Neutrophil (primary cell): ENCODE measurements around the gene GJC1.
A peak's percentile ranks its signal among the peaks of the same experiment; 100 is the strongest.

Source experiments
- H3K27ac ChIP-seq: fragments of 200-600 bp; sonication (generic); 2 replicates; pipeline ENCODE4 v1.5.1; 2016; ENCODE audit warnings: mild to moderate bottlenecking, moderate library complexity
- H3K27me3 ChIP-seq: fragments of 200-600 bp; sonication (generic); 2 replicates; pipeline ENCODE4 v1.6.0; 2016; ENCODE audit warnings: mild to moderate bottlenecking
- H3K36me3 ChIP-seq: fragments of 200-600 bp; sonication (generic); 2 replicates; pipeline ENCODE4 v1.5.1; 2017
- H3K4me1 ChIP-seq, 2 experiments: fragments of 200-600 bp in 1 of 2; sonication (generic) in 1 of 2; 1 replicate in 1 of 2; 2 replicates in 1 of 2; pipeline versions ENCODE4 v1.5.1 to v1.6.1; 2013 to 2016; ENCODE audit warnings: low read depth in 1 of 2, low read length in 1 of 2, mild to moderate bottlenecking in 1 of 2, moderate library complexity in 1 of 2; ENCODE audit not compliant: control insufficient read depth in 1 of 2, insufficient read depth in 1 of 2
- H3K4me3 ChIP-seq, 2 experiments: fragments of 200-600 bp in 1 of 2; sonication (generic) in 1 of 2; 1 replicate in 1 of 2; 2 replicates in 1 of 2; pipeline ENCODE4 v1.5.1; 2013 to 2016; ENCODE audit warnings: low read depth in 1 of 2, low read length in 1 of 2, mild to moderate bottlenecking in 1 of 2, moderate library complexity in 1 of 2
- H3K9me3 ChIP-seq: fragments of 200-600 bp; sonication (generic); 2 replicates; pipeline ENCODE4 v1.5.1; 2016
- TF ChIP-seq, protein P1 (sequence below): fragments of 200-600 bp; sonication (generic); IDR thresholded peaks from 2 replicates; pipeline ENCODE4 v1.5.1; 2016; ENCODE audit warnings: antibody characterized with exemption

GJC1 gene

DNA sequence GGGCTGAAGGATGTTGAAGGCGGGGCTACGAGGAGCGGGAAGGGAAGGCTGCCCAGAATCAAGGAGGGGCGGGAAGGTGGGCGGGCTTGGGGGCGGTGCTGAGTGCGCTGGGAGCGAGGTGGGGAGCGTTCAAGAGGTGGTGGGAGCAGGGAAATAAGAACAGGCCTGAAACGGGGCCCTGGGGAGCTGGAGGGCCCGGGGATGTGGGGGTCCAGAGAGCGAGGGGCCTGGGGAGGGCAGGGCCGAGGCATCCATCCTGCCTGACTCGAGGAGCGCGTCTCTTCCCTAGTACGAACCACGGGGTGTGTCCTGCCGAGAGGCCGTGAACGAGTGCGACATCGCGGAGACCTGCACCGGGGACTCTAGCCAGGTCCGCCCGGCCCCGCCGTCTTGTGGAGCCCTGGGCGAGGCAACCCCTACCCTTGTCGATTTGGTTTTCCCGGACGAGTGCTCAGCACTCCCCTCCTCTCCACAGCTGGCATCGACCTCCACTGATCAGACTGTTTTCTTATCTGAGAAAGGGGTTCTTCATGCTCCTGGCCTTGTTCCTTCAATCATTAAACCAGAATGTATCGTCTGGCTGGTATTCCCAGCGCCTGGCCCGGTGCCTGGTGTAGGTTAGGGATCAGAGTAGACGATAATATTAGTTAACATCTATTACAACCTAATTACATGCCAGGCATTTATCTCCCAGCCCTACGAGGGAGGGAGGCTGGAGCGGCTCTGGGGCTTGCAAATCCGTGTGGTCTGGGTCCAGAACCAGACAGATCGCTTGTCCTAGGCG, 54.1 kb downstream of the GJC1 start:
- Histone ChIP-seq H3K9me3 (no peaks in the 10 kb centered on the region), H3K4me3 (peak overlapping the region; percentile 64 to 71), H3K36me3 (no peaks in the 10 kb centered on the region), H3K27ac (peak overlapping the region; percentile 25), H3K27me3 (peaks cover 73% of the 10 kb centered on the region), H3K4me1 (peaks cover 23 to 38% of the 10 kb centered on the region in 2 experiments)
- TF ChIP-seq, protein P1, sequence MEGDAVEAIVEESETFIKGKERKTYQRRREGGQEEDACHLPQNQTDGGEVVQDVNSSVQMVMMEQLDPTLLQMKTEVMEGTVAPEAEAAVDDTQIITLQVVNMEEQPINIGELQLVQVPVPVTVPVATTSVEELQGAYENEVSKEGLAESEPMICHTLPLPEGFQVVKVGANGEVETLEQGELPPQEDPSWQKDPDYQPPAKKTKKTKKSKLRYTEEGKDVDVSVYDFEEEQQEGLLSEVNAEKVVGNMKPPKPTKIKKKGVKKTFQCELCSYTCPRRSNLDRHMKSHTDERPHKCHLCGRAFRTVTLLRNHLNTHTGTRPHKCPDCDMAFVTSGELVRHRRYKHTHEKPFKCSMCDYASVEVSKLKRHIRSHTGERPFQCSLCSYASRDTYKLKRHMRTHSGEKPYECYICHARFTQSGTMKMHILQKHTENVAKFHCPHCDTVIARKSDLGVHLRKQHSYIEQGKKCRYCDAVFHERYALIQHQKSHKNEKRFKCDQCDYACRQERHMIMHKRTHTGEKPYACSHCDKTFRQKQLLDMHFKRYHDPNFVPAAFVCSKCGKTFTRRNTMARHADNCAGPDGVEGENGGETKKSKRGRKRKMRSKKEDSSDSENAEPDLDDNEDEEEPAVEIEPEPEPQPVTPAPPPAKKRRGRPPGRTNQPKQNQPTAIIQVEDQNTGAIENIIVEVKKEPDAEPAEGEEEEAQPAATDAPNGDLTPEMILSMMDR: no peak

DNA sequence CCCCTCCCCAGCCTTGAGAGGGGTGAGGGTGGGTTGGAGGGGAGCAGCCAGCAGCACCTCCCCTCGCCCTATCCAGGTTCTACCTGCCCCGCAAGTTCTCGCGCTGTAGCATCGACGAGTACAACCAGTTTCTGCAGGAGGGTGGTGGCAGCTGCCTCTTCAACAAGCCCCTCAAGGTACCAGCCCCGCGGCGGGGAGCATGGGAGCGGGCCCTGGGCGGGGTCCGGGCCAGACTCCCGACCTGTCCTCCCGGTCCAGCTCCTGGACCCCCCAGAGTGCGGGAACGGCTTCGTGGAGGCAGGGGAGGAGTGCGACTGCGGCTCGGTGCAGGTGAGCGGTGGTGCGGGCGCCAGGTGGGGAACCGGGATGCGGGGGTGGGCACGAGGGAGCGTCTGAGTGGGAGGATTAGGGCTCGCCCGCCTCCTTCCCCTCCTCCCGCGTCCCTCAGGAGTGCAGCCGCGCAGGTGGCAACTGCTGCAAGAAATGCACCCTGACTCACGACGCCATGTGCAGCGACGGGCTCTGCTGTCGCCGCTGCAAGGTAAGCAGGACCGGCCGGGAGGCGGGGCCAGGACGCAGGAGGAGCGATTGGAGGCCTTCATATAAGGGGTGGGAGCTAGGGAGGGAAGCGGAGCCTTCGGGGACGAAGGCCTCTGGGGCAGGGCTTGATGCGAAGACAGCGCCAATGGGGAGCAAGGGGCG, 54.8 kb downstream of the GJC1 start:
- H3K4me3 ChIP-seq: peak overlapping the region; percentile 64 to 71

DNA sequence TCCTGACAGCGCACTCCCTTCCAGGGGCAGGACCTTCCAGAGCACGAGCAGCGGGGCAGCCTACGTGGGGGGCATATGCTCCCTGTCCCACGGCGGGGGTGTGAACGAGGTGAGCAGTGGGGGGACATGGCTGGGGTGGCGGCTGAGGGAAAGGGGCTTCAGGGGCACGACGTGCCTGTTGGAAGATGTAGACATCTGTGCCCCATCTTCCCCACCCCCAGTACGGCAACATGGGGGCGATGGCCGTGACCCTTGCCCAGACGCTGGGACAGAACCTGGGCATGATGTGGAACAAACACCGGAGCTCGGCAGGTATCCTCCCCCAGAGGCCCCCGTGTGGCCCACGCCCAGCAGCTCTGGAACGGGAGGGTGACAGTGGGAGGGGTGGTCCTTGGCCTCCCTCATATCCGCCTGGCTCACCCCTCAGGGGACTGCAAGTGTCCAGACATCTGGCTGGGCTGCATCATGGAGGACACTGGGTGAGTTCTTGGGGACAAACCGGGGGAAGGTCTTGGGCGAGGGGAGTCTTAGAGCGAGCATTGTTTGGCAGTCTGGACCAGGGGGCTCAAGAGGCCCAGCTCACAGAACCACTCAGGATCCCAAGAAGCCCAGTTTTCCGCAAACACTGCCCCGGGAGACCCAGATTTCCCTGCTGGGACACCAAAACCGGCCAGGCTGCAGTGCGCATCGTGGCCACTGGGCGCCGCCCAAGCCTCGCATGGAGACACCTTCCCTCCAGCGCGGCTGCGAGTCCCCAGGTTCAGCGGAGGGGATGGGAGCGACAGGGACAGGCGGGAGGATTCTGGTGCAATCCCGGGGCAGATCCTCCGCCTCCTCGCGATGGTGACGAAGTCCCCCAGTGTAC, 55.6 kb downstream of the GJC1 start:
- Histone ChIP-seq H3K36me3 (no peaks in the 10 kb centered on the region), H3K9me3 (no peaks in the 10 kb centered on the region), H3K27ac (peak overlapping the region; percentile 25), H3K4me3 (peak overlapping the region; percentile 64 to 71), H3K27me3 (peaks cover 61% of the 10 kb centered on the region), H3K4me1 (peaks cover 24 to 41% of the 10 kb centered on the region in 2 experiments)
- TF ChIP-seq, protein P1: peak; percentile 99

More for the DNA sequence above, 54.8 kb downstream of the GJC1 start:
- Histone ChIP-seq H3K27me3 (peaks cover 68% of the 10 kb centered on the region), H3K4me1 (peaks cover 24 to 43% of the 10 kb centered on the region in 2 experiments), H3K36me3 (no peaks in the 10 kb centered on the region), H3K9me3 (no peaks in the 10 kb centered on the region), H3K27ac (peak overlapping the region; percentile 25)
- TF ChIP-seq, protein P1: peak; percentile 51

DNA sequence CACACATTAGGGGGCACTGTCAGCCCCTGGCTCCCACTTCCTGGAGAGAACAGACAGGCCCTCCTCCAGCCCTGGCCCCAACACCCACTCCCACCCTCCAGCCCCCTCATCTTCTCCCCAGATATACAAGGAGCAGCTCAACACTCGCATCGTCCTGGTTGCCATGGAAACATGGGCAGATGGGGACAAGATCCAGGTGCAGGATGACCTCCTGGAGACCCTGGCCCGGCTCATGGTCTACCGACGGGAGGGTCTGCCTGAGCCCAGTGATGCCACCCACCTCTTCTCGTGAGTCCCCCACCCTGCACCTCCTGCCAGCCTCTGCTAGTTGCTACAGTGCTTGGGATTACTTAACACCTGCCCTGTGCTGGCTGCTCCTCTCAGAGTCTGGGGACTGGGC, 56.9 kb downstream of the GJC1 start:
- TF ChIP-seq, protein P1: no peak
- Histone ChIP-seq H3K27me3 (peaks cover 50% of the 10 kb centered on the region), H3K27ac (no peak overlapping the region)

DNA sequence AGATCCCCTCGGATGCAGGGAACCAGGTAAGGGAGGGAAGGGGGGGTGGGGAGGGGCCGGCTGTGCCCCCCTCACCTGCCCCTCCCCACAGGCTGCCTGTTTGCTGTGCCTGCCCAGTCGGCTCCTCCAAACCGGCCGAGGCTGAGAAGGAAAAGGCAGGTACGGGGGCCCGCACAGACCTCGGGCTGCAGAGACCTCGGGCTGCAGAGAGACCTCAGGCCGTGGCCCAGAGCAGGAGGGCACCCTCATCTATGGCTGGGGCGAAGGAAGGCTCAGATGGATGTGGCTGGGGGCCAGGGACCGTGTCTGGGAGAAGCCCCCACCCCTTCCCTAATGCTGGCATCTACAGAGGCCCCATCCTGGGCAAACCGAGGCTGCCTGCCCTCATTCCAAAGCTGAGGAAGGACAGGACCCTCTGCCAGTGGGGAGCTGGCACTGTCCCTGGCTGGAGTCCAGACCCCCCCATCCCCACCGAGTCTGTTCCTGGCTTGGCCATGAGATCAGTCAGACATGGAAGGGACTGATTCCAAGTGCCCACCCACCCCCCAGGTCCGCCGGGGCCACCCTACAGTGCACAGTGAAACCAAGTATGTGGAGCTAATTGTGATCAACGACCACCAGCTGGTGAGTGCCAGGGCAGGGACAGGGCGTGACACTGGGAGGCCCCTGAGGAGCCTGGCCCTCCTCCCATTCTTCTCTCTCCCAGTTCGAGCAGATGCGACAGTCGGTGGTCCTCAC, 57.6 kb downstream of the GJC1 start:
- no peak overlapping the region for H3K27ac ChIP-seq
- TF ChIP-seq, protein P1: no peak
- H3K4me1 ChIP-seq: peaks cover 40 to 48% of the 10 kb centered on the region in 2 experiments
- peaks cover 44% of the 10 kb centered on the region for H3K27me3 ChIP-seq
- H3K4me3 ChIP-seq: no peak overlapping the region
- H3K36me3 ChIP-seq: no peaks in the 10 kb centered on the region
- no peaks in the 10 kb centered on the region for H3K9me3 ChIP-seq

More for the DNA sequence above, 56.9 kb downstream of the GJC1 start:
- no peaks in the 10 kb centered on the region for H3K9me3 ChIP-seq
- H3K4me3 ChIP-seq: no peak overlapping the region
- H3K36me3 ChIP-seq: no peaks in the 10 kb centered on the region
- peaks cover 35 to 44% of the 10 kb centered on the region in 2 experiments for H3K4me1 ChIP-seq
